WTC11 (cell line): ENCODE results near the gene TRIM25. TPM values are rescaled to one million over a fixed set of nuclear protein-coding genes. Genes with fewer than 3 reads are reported as not detected.

Experiments
- ATAC-seq: fragments of 200-7000 bp; cut with Tn5 transposase; 2 replicates; pipeline ENCODE4 v1.10.0; 2021; ENCODE audit warnings: mild to moderate bottlenecking, moderate library complexity
- CTCF ChIA-PET: fragments of 300-600 bp; sonication (Branson Sonifier 250); formaldehyde crosslinking; loops from one replicate; lab custom pipeline; 2021; ENCODE audit warnings: antibody characterized with exemption; lab: Charles Lee
- POLR2A ChIA-PET: fragments of 350-600 bp; sonication (Branson Sonifier 250); formaldehyde crosslinking; loops from one replicate; lab custom pipeline; 2021; ENCODE audit warnings: antibody characterized with exemption; lab: Charles Lee
- DNase-seq: peaks from one replicate; pipeline ENCODE4 v3.0.0; 2021; ENCODE audit warnings: low spot score
- H3K27ac Mint-ChIP-seq: 2 replicates; pipeline ENCODE4 v1.8.0; 2021; ENCODE audit warnings: mixed read lengths
- H3K27me3 Mint-ChIP-seq: 2 replicates; pipeline ENCODE4 v1.8.0; 2021; ENCODE audit warnings: low read depth, mild to moderate bottlenecking, moderate library complexity, mixed read lengths
- H3K36me3 Mint-ChIP-seq: 2 replicates; pipeline ENCODE4 v1.8.0; 2021; ENCODE audit warnings: mixed read lengths
- H3K4me1 Mint-ChIP-seq: 2 replicates; pipeline ENCODE4 v1.8.0; 2022; ENCODE audit warnings: mixed read lengths
- H3K4me3 Mint-ChIP-seq: 2 replicates; pipeline ENCODE4 v1.8.0; 2021; ENCODE audit warnings: mild to moderate bottlenecking, moderate library complexity, mixed read lengths
- H3K9me3 Mint-ChIP-seq: 2 replicates; pipeline ENCODE4 v1.8.0; 2021; ENCODE audit warnings: mixed read lengths
- CBFB ChIP-seq: sonication (generic); formaldehyde crosslinking; IDR thresholded peaks from 2 replicates; pipeline ENCODE4 v1.8.1; 2022; ENCODE audit warnings: mild to moderate bottlenecking, low read depth, missing genetic modification reagents
- FOXK1 ChIP-seq: sonication (generic); formaldehyde crosslinking; IDR thresholded peaks from 2 replicates; pipeline ENCODE4 v1.8.0; 2022; ENCODE audit warnings: mild to moderate bottlenecking, moderate library complexity, missing genetic modification reagents
- KAT7 ChIP-seq: sonication (generic); formaldehyde crosslinking; IDR thresholded peaks from 2 replicates; pipeline ENCODE4 v1.8.1; 2023; ENCODE audit warnings: missing genetic modification reagents, mild to moderate bottlenecking, borderline replicate concordance
- NFATC4 ChIP-seq: fragments of 250-450 bp; sonication (Bioruptor Pico); IDR thresholded peaks from 2 replicates; pipeline ENCODE4 v1.9.0; 2021; ENCODE audit warnings: mild to moderate bottlenecking
- PRRX2 ChIP-seq: fragments of 250-450 bp; sonication (Bioruptor Pico); IDR thresholded peaks from 2 replicates; pipeline ENCODE4 v1.8.0; 2021; ENCODE audit warnings: mild to moderate bottlenecking
- SMAD4 ChIP-seq: sonication (generic); formaldehyde crosslinking; IDR thresholded peaks from 2 replicates; pipeline ENCODE4 v1.8.0; 2022; ENCODE audit warnings: mild to moderate bottlenecking, missing genetic modification reagents
- SOX15 ChIP-seq: fragments of 250-450 bp; sonication (Bioruptor Pico); IDR thresholded peaks from 2 replicates; pipeline ENCODE4 v1.9.0; 2021; ENCODE audit warnings: mild to moderate bottlenecking
- ZBTB21 ChIP-seq: sonication (generic); formaldehyde crosslinking; IDR thresholded peaks from 2 replicates; pipeline ENCODE4 v1.8.1; 2023; ENCODE audit warnings: mild to moderate bottlenecking, missing genetic modification reagents, borderline replicate concordance
- ZNF121 ChIP-seq: sonication (generic); formaldehyde crosslinking; IDR thresholded peaks from 2 replicates; pipeline ENCODE4 v1.8.0; 2023; ENCODE audit warnings: missing genetic modification reagents
- ZNF138 ChIP-seq: sonication (generic); formaldehyde crosslinking; conservative IDR thresholded peaks from 2 replicates; pipeline ENCODE4 v1.8.1; 2022; ENCODE audit warnings: mild to moderate bottlenecking, moderate library complexity, missing genetic modification reagents
- total RNA-seq: library from RNA; stranded (reverse); gene quantifications from 3 replicates; pipeline ENCODE4 v1.2.3, GENCODE V29; 2021
- TF ChIP-seq, protein P1 (sequence below): sonication (generic); formaldehyde crosslinking; IDR thresholded peaks from 2 replicates; pipeline ENCODE4 v1.8.0; 2022; ENCODE audit warnings: mild to moderate bottlenecking, missing genetic modification reagents
- TF ChIP-seq, protein P2 (sequence below): sonication (generic); formaldehyde crosslinking; IDR thresholded peaks from 2 replicates; pipeline ENCODE4 v1.8.1; 2022; ENCODE audit warnings: mild to moderate bottlenecking, missing genetic modification reagents, moderate library complexity, borderline replicate concordance
- TF ChIP-seq, protein P3 (sequence below): fragments of 250-450 bp; sonication (Bioruptor Pico); IDR thresholded peaks from 2 replicates; pipeline ENCODE4 v1.9.0; 2021; ENCODE audit warnings: mild to moderate bottlenecking
- TF ChIP-seq, protein P4 (sequence below): sonication (generic); formaldehyde crosslinking; IDR thresholded peaks from 2 replicates; pipeline ENCODE4 v1.8.0; 2022; ENCODE audit warnings: missing genetic modification reagents
- TF ChIP-seq, protein P5 (sequence below): fragments of 250-450 bp; sonication (Bioruptor Pico); IDR thresholded peaks from 2 replicates; pipeline ENCODE4 v1.8.0; 2021; ENCODE audit warnings: mild to moderate bottlenecking

Gene TRIM25
- total RNA-seq, 1 experiment from 2014 or later, result 49.0 TPM

DNA sequence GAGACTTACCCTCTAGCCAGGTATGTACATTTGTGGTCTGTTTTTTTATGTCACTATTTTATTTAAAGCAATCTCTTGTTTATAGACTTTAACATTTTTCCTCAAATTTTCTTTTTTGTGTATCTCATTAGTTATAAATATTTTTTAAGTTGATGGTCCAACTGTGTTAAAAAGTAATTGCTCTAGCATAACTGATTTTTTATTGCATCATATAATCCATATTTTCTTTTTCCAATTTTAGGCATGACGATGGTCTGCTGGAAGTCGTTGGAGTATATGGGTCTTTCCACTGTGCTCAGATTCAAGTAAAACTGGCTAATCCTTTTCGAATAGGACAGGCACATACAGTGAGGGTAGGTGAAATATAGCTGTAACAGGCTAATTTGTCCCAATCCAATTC lies 52.0 kb downstream of the TRIM25 start:
- H3K4me1 Mint-ChIP-seq, result peaks cover 7% of the 10 kb centered on the region
- no peak overlapping the region for H3K4me3 Mint-ChIP-seq
- POLR2A ChIA-PET, result no interaction called here
- H3K27ac Mint-ChIP-seq, result no peak overlapping the region
- ATAC-seq (no peak), DNase-seq (no peak)
- TF ChIP-seq, protein P1, sequence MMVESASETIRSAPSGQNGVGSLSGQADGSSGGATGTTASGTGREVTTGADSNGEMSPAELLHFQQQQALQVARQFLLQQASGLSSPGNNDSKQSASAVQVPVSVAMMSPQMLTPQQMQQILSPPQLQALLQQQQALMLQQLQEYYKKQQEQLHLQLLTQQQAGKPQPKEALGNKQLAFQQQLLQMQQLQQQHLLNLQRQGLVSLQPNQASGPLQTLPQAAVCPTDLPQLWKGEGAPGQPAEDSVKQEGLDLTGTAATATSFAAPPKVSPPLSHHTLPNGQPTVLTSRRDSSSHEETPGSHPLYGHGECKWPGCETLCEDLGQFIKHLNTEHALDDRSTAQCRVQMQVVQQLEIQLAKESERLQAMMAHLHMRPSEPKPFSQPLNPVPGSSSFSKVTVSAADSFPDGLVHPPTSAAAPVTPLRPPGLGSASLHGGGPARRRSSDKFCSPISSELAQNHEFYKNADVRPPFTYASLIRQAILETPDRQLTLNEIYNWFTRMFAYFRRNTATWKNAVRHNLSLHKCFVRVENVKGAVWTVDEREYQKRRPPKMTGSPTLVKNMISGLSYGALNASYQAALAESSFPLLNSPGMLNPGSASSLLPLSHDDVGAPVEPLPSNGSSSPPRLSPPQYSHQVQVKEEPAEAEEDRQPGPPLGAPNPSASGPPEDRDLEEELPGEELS (CRISPR knock-in tag), result no peak
- TF ChIP-seq, protein P2, sequence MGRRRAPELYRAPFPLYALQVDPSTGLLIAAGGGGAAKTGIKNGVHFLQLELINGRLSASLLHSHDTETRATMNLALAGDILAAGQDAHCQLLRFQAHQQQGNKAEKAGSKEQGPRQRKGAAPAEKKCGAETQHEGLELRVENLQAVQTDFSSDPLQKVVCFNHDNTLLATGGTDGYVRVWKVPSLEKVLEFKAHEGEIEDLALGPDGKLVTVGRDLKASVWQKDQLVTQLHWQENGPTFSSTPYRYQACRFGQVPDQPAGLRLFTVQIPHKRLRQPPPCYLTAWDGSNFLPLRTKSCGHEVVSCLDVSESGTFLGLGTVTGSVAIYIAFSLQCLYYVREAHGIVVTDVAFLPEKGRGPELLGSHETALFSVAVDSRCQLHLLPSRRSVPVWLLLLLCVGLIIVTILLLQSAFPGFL (CRISPR knock-in tag), result no peak
- TF ChIP-seq, protein P3, sequence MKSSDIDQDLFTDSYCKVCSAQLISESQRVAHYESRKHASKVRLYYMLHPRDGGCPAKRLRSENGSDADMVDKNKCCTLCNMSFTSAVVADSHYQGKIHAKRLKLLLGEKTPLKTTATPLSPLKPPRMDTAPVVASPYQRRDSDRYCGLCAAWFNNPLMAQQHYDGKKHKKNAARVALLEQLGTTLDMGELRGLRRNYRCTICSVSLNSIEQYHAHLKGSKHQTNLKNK (CRISPR knock-in tag), result no peak
- TF ChIP-seq SOX15 (CRISPR knock-in tag) (no peak), KAT7 (no peak), CBFB (no peak), NFATC4 (no peak), PRRX2 (CRISPR knock-in tag) (no peak)
- TF ChIP-seq, protein P4, sequence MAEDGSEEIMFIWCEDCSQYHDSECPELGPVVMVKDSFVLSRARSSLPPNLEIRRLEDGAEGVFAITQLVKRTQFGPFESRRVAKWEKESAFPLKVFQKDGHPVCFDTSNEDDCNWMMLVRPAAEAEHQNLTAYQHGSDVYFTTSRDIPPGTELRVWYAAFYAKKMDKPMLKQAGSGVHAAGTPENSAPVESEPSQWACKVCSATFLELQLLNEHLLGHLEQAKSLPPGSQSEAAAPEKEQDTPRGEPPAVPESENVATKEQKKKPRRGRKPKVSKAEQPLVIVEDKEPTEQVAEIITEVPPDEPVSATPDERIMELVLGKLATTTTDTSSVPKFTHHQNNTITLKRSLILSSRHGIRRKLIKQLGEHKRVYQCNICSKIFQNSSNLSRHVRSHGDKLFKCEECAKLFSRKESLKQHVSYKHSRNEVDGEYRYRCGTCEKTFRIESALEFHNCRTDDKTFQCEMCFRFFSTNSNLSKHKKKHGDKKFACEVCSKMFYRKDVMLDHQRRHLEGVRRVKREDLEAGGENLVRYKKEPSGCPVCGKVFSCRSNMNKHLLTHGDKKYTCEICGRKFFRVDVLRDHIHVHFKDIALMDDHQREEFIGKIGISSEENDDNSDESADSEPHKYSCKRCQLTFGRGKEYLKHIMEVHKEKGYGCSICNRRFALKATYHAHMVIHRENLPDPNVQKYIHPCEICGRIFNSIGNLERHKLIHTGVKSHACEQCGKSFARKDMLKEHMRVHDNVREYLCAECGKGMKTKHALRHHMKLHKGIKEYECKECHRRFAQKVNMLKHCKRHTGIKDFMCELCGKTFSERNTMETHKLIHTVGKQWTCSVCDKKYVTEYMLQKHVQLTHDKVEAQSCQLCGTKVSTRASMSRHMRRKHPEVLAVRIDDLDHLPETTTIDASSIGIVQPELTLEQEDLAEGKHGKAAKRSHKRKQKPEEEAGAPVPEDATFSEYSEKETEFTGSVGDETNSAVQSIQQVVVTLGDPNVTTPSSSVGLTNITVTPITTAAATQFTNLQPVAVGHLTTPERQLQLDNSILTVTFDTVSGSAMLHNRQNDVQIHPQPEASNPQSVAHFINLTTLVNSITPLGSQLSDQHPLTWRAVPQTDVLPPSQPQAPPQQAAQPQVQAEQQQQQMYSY (CRISPR knock-in tag), result no peak
- TF ChIP-seq, protein P5, sequence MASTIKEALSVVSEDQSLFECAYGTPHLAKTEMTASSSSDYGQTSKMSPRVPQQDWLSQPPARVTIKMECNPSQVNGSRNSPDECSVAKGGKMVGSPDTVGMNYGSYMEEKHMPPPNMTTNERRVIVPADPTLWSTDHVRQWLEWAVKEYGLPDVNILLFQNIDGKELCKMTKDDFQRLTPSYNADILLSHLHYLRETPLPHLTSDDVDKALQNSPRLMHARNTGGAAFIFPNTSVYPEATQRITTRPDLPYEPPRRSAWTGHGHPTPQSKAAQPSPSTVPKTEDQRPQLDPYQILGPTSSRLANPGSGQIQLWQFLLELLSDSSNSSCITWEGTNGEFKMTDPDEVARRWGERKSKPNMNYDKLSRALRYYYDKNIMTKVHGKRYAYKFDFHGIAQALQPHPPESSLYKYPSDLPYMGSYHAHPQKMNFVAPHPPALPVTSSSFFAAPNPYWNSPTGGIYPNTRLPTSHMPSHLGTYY, result no peak
- H3K9me3 Mint-ChIP-seq, result no peaks in the 10 kb centered on the region
- H3K27me3 Mint-ChIP-seq, result no peaks in the 10 kb centered on the region
- CTCF ChIA-PET, result no interaction called here
- H3K36me3 Mint-ChIP-seq, result peaks cover 8% of the 10 kb centered on the region

DNA sequence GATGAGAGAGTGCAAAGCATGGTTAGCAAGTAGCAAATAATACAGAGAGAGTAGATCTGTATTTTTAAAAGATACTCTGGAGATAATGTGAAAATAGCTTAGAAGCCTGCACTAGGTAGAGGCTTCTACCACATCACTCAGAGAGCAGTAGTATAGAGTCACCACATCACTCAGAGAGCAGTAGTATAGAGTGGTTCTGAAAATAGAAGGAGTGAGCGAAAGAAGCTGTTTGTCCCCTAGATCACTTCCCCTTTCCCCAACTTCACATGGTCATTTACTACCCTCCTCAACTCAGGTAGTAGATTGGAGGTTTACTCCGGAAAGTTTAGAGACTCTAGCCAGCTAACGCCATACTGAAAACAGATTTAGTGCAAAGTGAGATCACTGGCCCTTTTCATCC lies 62.8 kb downstream of the TRIM25 start:
- ATAC-seq, result no peak
- ChIA-PET CTCF (interaction anchor here (1.5 kb wide), 1 partner anchor 31 kb away, joined by 6 read pairs; no protein-coding TSS in a partner anchor), POLR2A (no interaction called here)
- TF ChIP-seq PRRX2 (CRISPR knock-in tag) (no peak), ZNF121 (no peak), SMAD4 (no peak), ZNF138 (CRISPR knock-in tag) (no peak), FOXK1 (CRISPR knock-in tag) (no peak), ZBTB21 (CRISPR knock-in tag) (no peak)
- TF ChIP-seq, protein P2 (CRISPR knock-in tag), result no peak
- no peaks in the 10 kb centered on the region for H3K27me3 Mint-ChIP-seq
- H3K27ac Mint-ChIP-seq, result no peak overlapping the region
- H3K9me3 Mint-ChIP-seq, result no peaks in the 10 kb centered on the region
- no peak overlapping the region for H3K4me3 Mint-ChIP-seq
- DNase-seq, result no peak
- peaks cover 17% of the 10 kb centered on the region for H3K36me3 Mint-ChIP-seq
- H3K4me1 Mint-ChIP-seq, result no peaks in the 10 kb centered on the region
